NCI-H1092 (cell line): ENCODE data around the gene C2orf42.
"Not testable (repeated sequence)": the region's sequence is repeated elsewhere in the genome, so short reads cannot be mapped to it uniquely, and the experiment has no call there.

Experiments used
- DNase-seq: peaks from one replicate; lab custom pipeline; 2025; lab: John Stamatoyannopoulos, UW

C2orf42 gene

GRCh38 chr2:70102323-70102905 lies 88.4 kb downstream of the C2orf42 start:
- not testable (repeated sequence) for DNase-seq

- DNase-seq = not testable (repeated sequence)
Measured at GRCh38 chr2:70101686-70102085, 89.1 kb downstream of the C2orf42 start.

- DNase-seq = no peak
Measured at GRCh38 chr2:70101174-70101573, 89.6 kb downstream of the C2orf42 start.
